Measurements from ENCODE around the gene PI4KB.

- peak; percentile 71 for TF ChIP-seq CTCF (IDR thresholded peaks at IDR 0.05; ENCODE audit: insufficient read depth, low read length, poor library complexity, severe bottlenecking)
- TF ChIP-seq EZH2phosphoT487 (conservative IDR thresholded peaks at IDR 0.05; ENCODE audit: low read length) = no peak
Observed at GRCh38 chr1:151340870-151341754, 13.9 kb upstream of the PI4KB start.

Data from SU-DHL-6 (cell line).